SIG-M5 treated with dmso at 0.1 percent for 504 hours (cell line): Measurements from ENCODE around the gene ZNF546.

Experiments
- DNase-seq: peaks from one replicate; lab custom pipeline; 2025; ENCODE audit not compliant: unreplicated experiment; lab: John Stamatoyannopoulos, UW

The ZNF546 gene

GRCh38 chr19:40054632-40055031 is 57.8 kb downstream of the ZNF546 start:
- DNase-seq: no peak

- DNase-seq: no peak
Measured at GRCh38 chr19:40055049-40055448, 58.2 kb downstream of the ZNF546 start.

- peak; percentile 75 for DNase-seq
Measured at GRCh38 chr19:40055832-40056504, 59.1 kb downstream of the ZNF546 start, which contains the start of gene ZNF780B. Gene ZNF780B, minus strand, starts transcription at chr19:40056231. Its CDS starts 5,899 bp downstream, at chr19:40050332.

GRCh38 chr19:40056505-40056904 is 59.6 kb downstream of the ZNF546 start:
- no peak for DNase-seq

- no peak for DNase-seq
Measured at GRCh38 chr19:40057166-40057565, 60.3 kb downstream of the ZNF546 start.

- no peak for DNase-seq
Measured at GRCh38 chr19:40059624-40060023, 62.8 kb downstream of the ZNF546 start.

- DNase-seq: no peak
Measured at GRCh38 chr19:40070058-40070457, 73.2 kb downstream of the ZNF546 start.
